ENCODE data around the gene ADAMTSL1.

ADAMTSL1 gene

GRCh38 chr9:18666986-18667772 lies 193.2 kb downstream of the ADAMTSL1 start:
- no peak for DNase-seq (ENCODE audit: low read depth)

- DNase-seq (ENCODE audit: low read depth) = no peak
These were observed 195.0 kb downstream of the ADAMTSL1 start for GRCh38 chr9:18668944-18669343.

- no peak for DNase-seq (ENCODE audit: low read depth)
These were observed 198.8 kb downstream of the ADAMTSL1 start for GRCh38 chr9:18672706-18673105.

GRCh38 chr9:18673179-18673578 lies 199.2 kb downstream of the ADAMTSL1 start:
- DNase-seq (ENCODE audit: low read depth) = no peak

GRCh38 chr9:18675332-18675731 lies 201.4 kb downstream of the ADAMTSL1 start:
- no peak for DNase-seq (ENCODE audit: low read depth)

GRCh38 chr9:18675973-18676372 lies 202.0 kb downstream of the ADAMTSL1 start:
- DNase-seq (ENCODE audit: low read depth) = no peak

GRCh38 chr9:18676525-18676924 lies 202.6 kb downstream of the ADAMTSL1 start:
- no peak for DNase-seq (ENCODE audit: low read depth)

GRCh38 chr9:18678821-18679590 lies 205.1 kb downstream of the ADAMTSL1 start:
- no peak for DNase-seq (ENCODE audit: low read depth)

- no peak for DNase-seq (ENCODE audit: low read depth)
These were observed 209.0 kb downstream of the ADAMTSL1 start for GRCh38 chr9:18682907-18683306.

- DNase-seq (ENCODE audit: low read depth) = no peak
These were observed 209.4 kb downstream of the ADAMTSL1 start for GRCh38 chr9:18683312-18683711.

GRCh38 chr9:18683851-18684250 lies 209.9 kb downstream of the ADAMTSL1 start:
- no peak for DNase-seq (ENCODE audit: low read depth)

- no peak for DNase-seq (ENCODE audit: low read depth)
These were observed 210.8 kb downstream of the ADAMTSL1 start for GRCh38 chr9:18684593-18685317.

- no peak for DNase-seq (ENCODE audit: low read depth)
These were observed 214.9 kb downstream of the ADAMTSL1 start for GRCh38 chr9:18688581-18689565.

GRCh38 chr9:18689921-18690320 lies 216.0 kb downstream of the ADAMTSL1 start:
- DNase-seq (ENCODE audit: low read depth) = no peak

GRCh38 chr9:18692268-18692667 lies 218.3 kb downstream of the ADAMTSL1 start:
- DNase-seq (ENCODE audit: low read depth) = no peak

GRCh38 chr9:18692962-18693361 lies 219.0 kb downstream of the ADAMTSL1 start:
- no peak for DNase-seq (ENCODE audit: low read depth)

GRCh38 chr9:18694959-18695668 lies 221.2 kb downstream of the ADAMTSL1 start:
- no peak for DNase-seq (ENCODE audit: low read depth)

GRCh38 chr9:18698992-18699391 lies 225.0 kb downstream of the ADAMTSL1 start:
- DNase-seq (ENCODE audit: low read depth) = no peak

- no peak for DNase-seq (ENCODE audit: low read depth)
These were observed 225.8 kb downstream of the ADAMTSL1 start for GRCh38 chr9:18699764-18700163.

- no peak for DNase-seq (ENCODE audit: low read depth)
These were observed 226.8 kb downstream of the ADAMTSL1 start for GRCh38 chr9:18700714-18701113.

All from HS-5 (cell line).